Ovary (tissue), 9 donors: ENCODE data around the gene CCDC137. TPM values are rescaled to one million over a fixed set of nuclear protein-coding genes. Genes with fewer than 3 reads are reported as not detected.

Experiments
- DNase-seq, 5 donors: peaks; one replicate each; pipeline ENCODE4 v3.0.0-alpha.2; 2019 to 2020
- H3K27ac ChIP-seq, 2 donors: fragments of 200-600 bp; one replicate each; pipeline versions ENCODE4 v1.5.1 to v1.8.0; 2019 to 2022
- H3K27me3 ChIP-seq: fragments of 200-600 bp; one replicate; pipeline ENCODE4 v1.8.0; 2022
- H3K36me3 ChIP-seq: fragments of 200-600 bp; sonication (generic); one replicate; pipeline ENCODE4 v1.5.1; 2019
- H3K4me1 ChIP-seq: one replicate; pipeline ENCODE4 v1.8.1; 2013; ENCODE audit warnings: mild to moderate bottlenecking, moderate library complexity; ENCODE audit not compliant: insufficient read depth
- H3K4me3 ChIP-seq: fragments of 200-600 bp; sonication (generic); one replicate; pipeline ENCODE4 v1.5.1; 2017
- H3K9me3 ChIP-seq, 2 donors: fragments of 200-600 bp in 1 of 2; sonication (generic) in 1 of 2; one replicate each; pipeline versions ENCODE4 v1.5.1 to v1.8.1; 2013 to 2019; ENCODE audit warnings: mild to moderate bottlenecking in 1 of 2, moderate library complexity in 1 of 2
- CTCF ChIP-seq, 3 donors: fragments of 450-650 bp in 2 of 3; fragments of 200-600 bp in 1 of 3; IDR thresholded peaks; one replicate each; pipeline versions ENCODE4 v1.5.1 to v1.8.0; 2016 to 2022; ENCODE audit warnings: antibody characterized with exemption in 3 of 3, mild to moderate bottlenecking in 1 of 3
- EP300 ChIP-seq: sonication (generic); formaldehyde crosslinking; IDR thresholded peaks from one replicate; pipeline ENCODE4 v1.6.1; 2017; ENCODE audit warnings: antibody characterized with exemption
- POLR2A ChIP-seq: fragments of 450-650 bp; IDR thresholded peaks from one replicate; pipeline ENCODE4 v1.6.1; 2017; ENCODE audit warnings: antibody characterized with exemption, mild to moderate bottlenecking, moderate library complexity
- WGBS, 3 donors: extraction: QIAGEN DNeasy Blood & Tissue Kit in 1 of 3; methylation state at CpG; one replicate each; pipeline versions ENCODE4 v1.1.5 to v1.1.7; 2013 to 2017; 5-methylcytosine and 5-hydroxymethylcytosine counted together
- intact Hi-C, 4 donors: fragments of 100-400 bp; cut with DNase I; formaldehyde crosslinking; loops; one replicate each; pipeline versions ENCODE4 v1.11.0 to v1.15.1; 2022 to 2023
- polyA plus RNA-seq, 2 donors: library from polyadenylated mRNA; stranded (reverse); fragments of 200-250 nt in 1 of 2; fragments of 350-450 nt in 1 of 2; fragmentation: Illumina TruSeq in 1 of 2; extraction: RNeasy Lipid Tissue Mini Kit (QIAGEN cat#74804) in 1 of 2; gene quantifications; one replicate each; pipeline ENCODE4 v1.2.3, GENCODE V29; 2013 to 2014
- total RNA-seq, 7 donors: library from RNA; depleted of rRNA in 2 of 7; stranded (reverse); fragments of >200 nt in 2 of 7; fragmentation: NEBNext Ultra II Directional in 3 of 7; extraction: Animal tissue kit (Norgen Biotek cat#: 25700) in 3 of 7; gene quantifications; one replicate each; pipeline versions ENCODE4 v1.1.0 to v1.2.4, GENCODE V29; 2016 to 2023
- donor health status: DM: no; HTN: no; CAD: no; lungs with moderate emphysema.
- donor health status: DM: no; HTN: no; CAD: no.
- donor health status: Bipolar disorder and iron deficiency.
- donor health status: DM: yes; HTN: yes; CAD: no.
- donor health status: DM: no; HTN: no; CAD: no.
- donor health status: DM: yes; HTN: yes; CAD: no.

CCDC137 gene
- total and polyA plus RNA-seq, 9 donors, result 5.1 to 17.8 (median 9.4) TPM

GRCh38 chr17:81644976-81645952, 21.3 kb upstream of the CCDC137 start:
- Histone ChIP-seq H3K27me3 (peaks cover 14% of the 10 kb centered on the region), H3K4me3 (no peak overlapping the region), H3K9me3 (peaks cover 0 to 10% of the 10 kb centered on the region in 2 donors), H3K27ac (no peak overlapping the region), H3K4me1 (no peaks in the 10 kb centered on the region), H3K36me3 (no peaks in the 10 kb centered on the region)
- intact Hi-C loops, result no loop called here
- no peak for TF ChIP-seq EP300
- no peak for TF ChIP-seq CTCF (IDR thresholded peaks at IDR 0.05)
- TF ChIP-seq POLR2A, result no peak
- WGBS, 3 donors, result 85 to 87% (median 86%) methylated on average over 25 to 29 of the region's 29 CpGs
- DNase-seq, result no peak

GRCh38 chr17:81646869-81647600, 19.5 kb upstream of the CCDC137 start:
- TF ChIP-seq EP300 (no peak), POLR2A (no peak), CTCF (IDR thresholded peaks at IDR 0.05) (no peak)
- DNase-seq, result no peak
- peaks cover 14% of the 10 kb centered on the region for H3K27me3 ChIP-seq
- no peaks in the 10 kb centered on the region for H3K36me3 ChIP-seq
- peaks cover 0 to 10% of the 10 kb centered on the region in 2 donors for H3K9me3 ChIP-seq
- no peak overlapping the region for H3K27ac ChIP-seq
- H3K4me1 ChIP-seq, result no peaks in the 10 kb centered on the region
- intact Hi-C loops, result no loop called here
- WGBS, 3 donors, result 52 to 70% (median 58%) methylated on average over 12 of the region's 12 CpGs
- no peak overlapping the region for H3K4me3 ChIP-seq

GRCh38 chr17:81647640-81648012, 18.9 kb upstream of the CCDC137 start:
- DNase-seq, result no peak
- WGBS, 3 donors, result 18 to 28% (median 25%) methylated on average over 19 to 21 of the region's 21 CpGs
- no peaks in the 10 kb centered on the region for H3K4me1 ChIP-seq
- H3K27ac ChIP-seq, result no peak overlapping the region
- intact Hi-C loops, result no loop called here
- no peaks in the 10 kb centered on the region for H3K36me3 ChIP-seq
- no peak overlapping the region for H3K4me3 ChIP-seq
- peaks cover 0 to 10% of the 10 kb centered on the region in 2 donors for H3K9me3 ChIP-seq
- peaks cover 14% of the 10 kb centered on the region for H3K27me3 ChIP-seq
- no peak for TF ChIP-seq CTCF (IDR thresholded peaks at IDR 0.05)
- no peak for TF ChIP-seq POLR2A
- TF ChIP-seq EP300, result no peak

- no peak for DNase-seq
- whole genome bisulfite sequencing, 3 donors, result 2 to 6% (median 5%) methylated on average over 10 to 78 of the region's 78 CpGs
- intact Hi-C loops, result no loop called here
- Histone ChIP-seq H3K4me3 (no peak overlapping the region), H3K4me1 (no peaks in the 10 kb centered on the region), H3K27ac (no peak overlapping the region), H3K9me3 (peaks cover 0 to 10% of the 10 kb centered on the region in 2 donors), H3K27me3 (peaks cover 14% of the 10 kb centered on the region), H3K36me3 (no peaks in the 10 kb centered on the region)
- TF ChIP-seq CTCF (IDR thresholded peaks at IDR 0.05) (no peak), EP300 (no peak), POLR2A (no peak)
These were observed 18.4 kb upstream of the CCDC137 start for GRCh38 chr17:81648013-81648706.
